HFFc6 (cell line): ENCODE results near the gene CDC42BPA. TPM values are rescaled to one million over a fixed set of nuclear protein-coding genes. Genes with fewer than 3 reads are reported as not detected.

Experiments used
- DNase-seq: peaks from one replicate; pipeline ENCODE4 v3.0.0-alpha.2; 2018
- H3K27ac Mint-ChIP-seq: 2 replicates; pipeline ENCODE4 v1.8.0; 2020; ENCODE audit warnings: mild to moderate bottlenecking, mixed read lengths
- H3K27me3 Mint-ChIP-seq: 2 replicates; pipeline ENCODE4 v1.8.0; 2021; ENCODE audit warnings: mild to moderate bottlenecking, moderate library complexity, mixed read lengths; ENCODE audit not compliant: insufficient read depth
- H3K36me3 Mint-ChIP-seq: 2 replicates; pipeline ENCODE4 v1.8.0; 2021; ENCODE audit warnings: low read depth, mixed read lengths
- H3K4me1 Mint-ChIP-seq: 2 replicates; pipeline ENCODE4 v1.8.0; 2020; ENCODE audit warnings: low read depth, mixed read lengths
- H3K4me3 Mint-ChIP-seq: 2 replicates; pipeline ENCODE4 v1.8.0; 2020; ENCODE audit warnings: mild to moderate bottlenecking, moderate library complexity, mixed read lengths
- H3K9me3 Mint-ChIP-seq: 2 replicates; pipeline ENCODE4 v1.8.0; 2020; ENCODE audit warnings: mild to moderate bottlenecking, mixed read lengths
- CTCF ChIP-seq: fragments of 200-600 bp; sonication (generic); IDR thresholded peaks from 2 replicates; pipeline ENCODE4 v1.5.0; 2021; ENCODE audit warnings: antibody characterized with exemption, mild to moderate bottlenecking
- total RNA-seq, 6 experiments: library from RNA; stranded (reverse); fragmentation: NEBNext Ultra II Directional; extraction: Animal tissue kit (Norgen Biotek cat#: 25700); gene quantifications; 2 replicates in 1 of 6; 3 replicates in 5 of 6; pipeline ENCODE4 v1.2.3, GENCODE V29; 2021

The CDC42BPA gene
- total RNA-seq, 6 experiments from 2014 or later, result 32.8 to 37.8 (median 35.8) TPM

- DNase-seq, result no peak
- TF ChIP-seq CTCF, result no peak
- Mint-ChIP-seq H3K4me3 (no peak overlapping the region), H3K4me1 (peaks cover 23% of the 10 kb centered on the region), H3K27me3 (no peaks in the 10 kb centered on the region), H3K36me3 (peaks cover 22% of the 10 kb centered on the region), H3K9me3 (no peaks in the 10 kb centered on the region), H3K27ac (0 out of 2 replicates have a peak overlapping the region, but pooled peaks have one; percentile 8)
These were observed 161.8 kb downstream of the CDC42BPA start for GRCh38 chr1:227156520-227156919.

- H3K27me3 Mint-ChIP-seq, result no peaks in the 10 kb centered on the region
- TF ChIP-seq CTCF, result no peak
- H3K9me3 Mint-ChIP-seq, result no peaks in the 10 kb centered on the region
- peaks cover 22% of the 10 kb centered on the region for H3K36me3 Mint-ChIP-seq
- no peak for DNase-seq
- H3K4me3 Mint-ChIP-seq, result no peak overlapping the region
- peaks cover 23% of the 10 kb centered on the region for H3K4me1 Mint-ChIP-seq
- H3K27ac Mint-ChIP-seq, result no peak overlapping the region
These were observed 162.6 kb downstream of the CDC42BPA start for GRCh38 chr1:227155688-227156087.

GRCh38 chr1:227155004-227155403 is 163.3 kb downstream of the CDC42BPA start:
- TF ChIP-seq CTCF, result no peak
- peaks cover 22% of the 10 kb centered on the region for H3K36me3 Mint-ChIP-seq
- DNase-seq, result no peak

GRCh38 chr1:227152525-227152924 is 165.8 kb downstream of the CDC42BPA start:
- no peak for DNase-seq
- TF ChIP-seq CTCF, result no peak
- Mint-ChIP-seq H3K9me3 (no peaks in the 10 kb centered on the region), H3K27ac (no peak overlapping the region), H3K36me3 (peaks cover 21% of the 10 kb centered on the region), H3K27me3 (peaks cover 2% of the 10 kb centered on the region; the same call in 1 of the 2 replicates), H3K4me3 (no peak overlapping the region), H3K4me1 (peaks cover 20% of the 10 kb centered on the region)

More at GRCh38 chr1:227155004-227155403, 163.3 kb downstream of the CDC42BPA start:
- Mint-ChIP-seq H3K4me1 (peaks cover 23% of the 10 kb centered on the region), H3K9me3 (no peaks in the 10 kb centered on the region), H3K4me3 (no peak overlapping the region), H3K27ac (no peak overlapping the region), H3K27me3 (no peaks in the 10 kb centered on the region)

GRCh38 chr1:227140376-227140775 is 177.9 kb downstream of the CDC42BPA start:
- Mint-ChIP-seq H3K4me3 (no peak overlapping the region), H3K4me1 (peaks cover 11% of the 10 kb centered on the region), H3K27ac (no peak overlapping the region), H3K36me3 (peaks cover 13% of the 10 kb centered on the region), H3K27me3 (no peaks in the 10 kb centered on the region; the same call in 1 of the 2 replicates), H3K9me3 (no peaks in the 10 kb centered on the region)
- TF ChIP-seq CTCF, result no peak
- DNase-seq, result no peak
